CD4-positive, alpha-beta T cell (primary cell): Measurements from ENCODE around the gene KCMF1. TPM values are rescaled to one million over a fixed set of nuclear protein-coding genes. Genes with fewer than 3 reads are reported as not detected.

Source experiments
- ATAC-seq: fragments of 200-7000 bp; cut with Tn5 transposase; one replicate; pipeline ENCODE4 v1.10.0; 2022; ENCODE audit warnings: mild to moderate bottlenecking; ENCODE audit not compliant: poor library complexity
- CTCF ChIA-PET: fragments of 350-600 bp; sonication (Branson Sonifier 250); formaldehyde crosslinking; loops from one replicate; lab custom pipeline; 2021; ENCODE audit warnings: antibody characterized with exemption, inconsistent platforms; lab: Charles Lee
- POLR2A ChIA-PET: fragments of 350-600 bp; sonication (Branson Sonifier 250); formaldehyde crosslinking; loops from one replicate; lab custom pipeline; 2021; ENCODE audit warnings: antibody characterized with exemption, inconsistent platforms; lab: Charles Lee
- DNase-seq, 14 experiments: peaks; one replicate each; pipeline ENCODE4 v3.0.0-alpha.2; 2013 to 2020; ENCODE audit warnings: mixed read lengths in 2 of 14
- H3K27ac ChIP-seq, 2 donors: one replicate each; pipeline versions ENCODE4 v1.5.1 to v1.7.0; 2013; ENCODE audit warnings: low read length in 2 of 2, low read depth in 1 of 2, mild to moderate bottlenecking in 1 of 2
- H3K27me3 ChIP-seq, 2 experiments: 1 replicate in 1 of 2; 2 replicates in 1 of 2; pipeline versions ENCODE4 v1.6.1 to v1.7.0; 2013; ENCODE audit warnings: low read length in 2 of 2, control low read depth in 1 of 2, mild to moderate bottlenecking in 1 of 2, moderate library complexity in 1 of 2; ENCODE audit not compliant: insufficient read depth in 2 of 2, control insufficient read depth in 1 of 2
- H3K36me3 ChIP-seq: one replicate; pipeline ENCODE4 v1.6.1; 2013; ENCODE audit warnings: low read length, control low read depth; ENCODE audit not compliant: insufficient read depth
- H3K4me1 ChIP-seq: one replicate; pipeline ENCODE4 v1.6.1; 2013; ENCODE audit warnings: low read length, control low read depth; ENCODE audit not compliant: insufficient read depth
- H3K4me3 ChIP-seq: one replicate; pipeline ENCODE4 v1.5.1; 2013; ENCODE audit warnings: mild to moderate bottlenecking, low read length, moderate library complexity
- H3K9me3 ChIP-seq, 2 experiments: 1 replicate in 1 of 2; 2 replicates in 1 of 2; pipeline versions ENCODE4 v1.6.1 to v1.7.0; 2013; ENCODE audit warnings: low read length in 2 of 2, mild to moderate bottlenecking in 2 of 2, control low read depth in 1 of 2, moderate library complexity in 1 of 2; ENCODE audit not compliant: control insufficient read depth in 1 of 2, insufficient read depth in 1 of 2
- H3K27ac Mint-ChIP-seq: one replicate; pipeline ENCODE4 v1.8.0; 2020; ENCODE audit warnings: mixed read lengths
- H3K27me3 Mint-ChIP-seq: one replicate; pipeline ENCODE4 v1.8.0; 2021; ENCODE audit warnings: mixed read lengths
- H3K36me3 Mint-ChIP-seq: one replicate; pipeline ENCODE4 v1.8.0; 2021; ENCODE audit warnings: low read depth, mixed read lengths
- H3K4me1 Mint-ChIP-seq: one replicate; pipeline ENCODE4 v1.8.0; 2021; ENCODE audit warnings: low read depth, mixed read lengths
- H3K4me3 Mint-ChIP-seq: one replicate; pipeline ENCODE4 v1.8.0; 2020; ENCODE audit warnings: mild to moderate bottlenecking, mixed read lengths
- H3K9me3 Mint-ChIP-seq: one replicate; pipeline ENCODE4 v1.8.0; 2020; ENCODE audit warnings: mixed read lengths
- intact Hi-C, 2 experiments: fragments of 100-400 bp; cut with DNase I in 1 of 2; cut with micrococcal nuclease in 1 of 2; formaldehyde crosslinking; loops; one replicate each; pipeline versions ENCODE4 v1.15.1 to v1.9.0; 2023 to 2025; cut with DNase I, micrococcal nuclease
- total RNA-seq, 174 experiments: library from RNA in 2 of 174; stranded (reverse) in 2 of 174; gene quantifications; one replicate each; pipeline ENCODE4 v1.2.3 and lab custom pipeline; 2021 to 2026
- TF ChIP-seq, protein P1 (sequence below): fragments of 200-600 bp; IDR thresholded peaks from one replicate; pipeline ENCODE4 v1.8.0; 2022; ENCODE audit warnings: antibody characterized with exemption, mild to moderate bottlenecking

The KCMF1 gene
- total RNA-seq, 2 experiments from 2014 or later, result 72.4 to 78.0 TPM

DNA sequence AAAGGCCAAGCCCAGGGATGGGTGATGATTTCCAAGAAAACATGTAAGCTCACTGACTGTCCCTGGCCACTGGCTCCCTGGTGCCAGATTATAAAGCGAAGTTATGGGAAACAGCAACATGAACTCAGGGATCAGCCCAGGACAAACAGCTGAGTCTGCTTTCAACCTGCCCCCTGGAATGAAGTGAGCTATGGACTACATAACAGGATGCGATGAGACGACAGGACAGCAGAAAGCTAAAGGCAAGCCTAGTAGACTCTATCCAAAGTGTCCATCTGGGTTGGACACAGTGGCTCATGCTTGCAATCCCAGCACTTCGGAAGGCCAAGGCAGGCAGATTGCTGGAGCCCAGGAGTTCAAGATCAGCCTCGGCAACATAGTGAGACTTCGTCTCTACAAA, 16.6 kb upstream of the KCMF1 start:
- Histone ChIP-seq H3K27ac (no peak overlapping the region), H3K9me3 (no peaks in the 10 kb centered on the region), H3K36me3 (no peaks in the 10 kb centered on the region), H3K4me1 (no peaks in the 10 kb centered on the region), H3K27me3 (no peaks in the 10 kb centered on the region), H3K4me3 (no peak overlapping the region)
- ChIA-PET POLR2A (no interaction called here), CTCF (no interaction called here)
- Mint-ChIP-seq H3K27me3 (no peaks in the 10 kb centered on the region), H3K36me3 (no peaks in the 10 kb centered on the region), H3K9me3 (no peaks in the 10 kb centered on the region), H3K4me1 (peaks cover 6% of the 10 kb centered on the region), H3K27ac (no peak overlapping the region), H3K4me3 (no peak overlapping the region)
- TF ChIP-seq, protein P1, sequence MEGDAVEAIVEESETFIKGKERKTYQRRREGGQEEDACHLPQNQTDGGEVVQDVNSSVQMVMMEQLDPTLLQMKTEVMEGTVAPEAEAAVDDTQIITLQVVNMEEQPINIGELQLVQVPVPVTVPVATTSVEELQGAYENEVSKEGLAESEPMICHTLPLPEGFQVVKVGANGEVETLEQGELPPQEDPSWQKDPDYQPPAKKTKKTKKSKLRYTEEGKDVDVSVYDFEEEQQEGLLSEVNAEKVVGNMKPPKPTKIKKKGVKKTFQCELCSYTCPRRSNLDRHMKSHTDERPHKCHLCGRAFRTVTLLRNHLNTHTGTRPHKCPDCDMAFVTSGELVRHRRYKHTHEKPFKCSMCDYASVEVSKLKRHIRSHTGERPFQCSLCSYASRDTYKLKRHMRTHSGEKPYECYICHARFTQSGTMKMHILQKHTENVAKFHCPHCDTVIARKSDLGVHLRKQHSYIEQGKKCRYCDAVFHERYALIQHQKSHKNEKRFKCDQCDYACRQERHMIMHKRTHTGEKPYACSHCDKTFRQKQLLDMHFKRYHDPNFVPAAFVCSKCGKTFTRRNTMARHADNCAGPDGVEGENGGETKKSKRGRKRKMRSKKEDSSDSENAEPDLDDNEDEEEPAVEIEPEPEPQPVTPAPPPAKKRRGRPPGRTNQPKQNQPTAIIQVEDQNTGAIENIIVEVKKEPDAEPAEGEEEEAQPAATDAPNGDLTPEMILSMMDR, result no peak
- intact Hi-C loops, result no loop called here
- DNase-seq, result no peak
- ATAC-seq, result no peak

DNA sequence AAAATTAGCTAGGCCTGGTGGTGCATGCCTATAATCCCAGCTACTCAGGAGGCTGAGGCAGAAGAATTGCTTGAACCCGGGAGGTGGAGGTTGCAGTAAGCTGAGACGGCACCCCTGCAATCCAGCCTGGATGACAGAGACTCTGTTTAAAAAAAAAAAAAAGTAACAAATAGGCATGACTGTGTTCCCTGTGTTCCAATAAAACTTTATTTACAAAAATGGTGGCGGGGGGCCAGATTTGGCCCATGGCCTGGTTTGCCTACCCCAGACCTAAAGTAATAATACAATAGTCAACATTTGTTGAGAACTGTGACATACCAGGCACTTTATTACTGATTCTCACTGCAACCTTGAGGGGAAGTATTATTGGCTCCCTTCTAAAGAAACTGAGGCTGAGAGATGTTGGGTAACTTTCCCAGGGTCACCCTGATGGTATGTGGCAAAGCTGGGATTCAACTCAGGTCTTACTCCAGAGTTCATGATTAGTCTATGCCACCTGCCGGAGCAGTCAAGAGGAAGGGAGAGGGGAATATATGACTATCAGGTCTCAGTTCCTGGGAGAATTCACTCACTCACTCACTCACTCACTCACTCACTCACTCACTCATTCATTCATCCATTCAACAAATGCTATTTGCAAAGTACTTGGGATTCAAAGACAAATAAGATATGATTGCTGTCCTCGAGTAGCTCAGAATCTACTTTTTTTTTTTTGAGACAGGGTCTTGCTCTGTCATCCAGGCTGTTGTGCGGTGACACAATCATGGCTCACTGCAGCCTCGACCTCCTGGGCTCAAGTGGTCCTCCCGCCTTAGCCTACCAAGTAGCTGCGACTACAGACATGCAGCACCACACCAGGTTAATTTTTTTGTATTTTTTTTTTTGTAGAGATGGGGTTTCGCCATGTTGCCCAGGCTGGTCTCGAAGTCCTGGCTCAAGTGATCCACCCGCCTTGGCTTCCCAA, 14.3 kb upstream of the KCMF1 start:
- intact Hi-C loops, result no loop called here
- POLR2A ChIA-PET, result interaction anchor here (0.6 to 1.0 kb wide), 4 partner anchors 10 to 28 kb away, joined by 3 to 5 read pairs (median 4); no protein-coding TSS in a partner anchor
- Mint-ChIP-seq H3K27me3 (no peaks in the 10 kb centered on the region), H3K4me1 (peaks cover 10% of the 10 kb centered on the region), H3K4me3 (no peak overlapping the region), H3K36me3 (no peaks in the 10 kb centered on the region), H3K27ac (peak overlapping the region; percentile 32), H3K9me3 (no peaks in the 10 kb centered on the region)
- Histone ChIP-seq H3K27me3 (no peaks in the 10 kb centered on the region), H3K4me3 (no peak overlapping the region), H3K27ac (no peak overlapping the region), H3K9me3 (no peaks in the 10 kb centered on the region), H3K36me3 (peaks cover 4% of the 10 kb centered on the region), H3K4me1 (peaks cover 4% of the 10 kb centered on the region)
- CTCF ChIA-PET, result no interaction called here
- DNase-seq (no peak), ATAC-seq (no peak)
- TF ChIP-seq, protein P1, result no peak

DNA sequence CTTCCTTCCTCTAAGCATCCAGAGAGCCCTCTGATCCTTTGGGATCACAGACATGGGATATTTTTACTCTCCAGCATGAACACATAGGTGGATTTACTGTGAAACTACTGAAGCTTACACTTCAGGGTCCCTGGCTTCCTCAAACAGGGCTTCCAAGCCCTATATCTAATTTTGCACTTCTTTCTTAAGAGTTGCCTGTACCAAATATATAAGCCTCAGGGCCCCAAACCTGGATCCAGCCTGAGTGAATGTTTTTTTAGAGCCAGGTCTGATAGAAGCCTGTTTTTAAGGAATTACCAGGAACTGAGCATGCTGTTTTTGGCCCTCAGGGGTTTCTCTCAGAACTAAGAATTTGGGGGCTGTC, 13.2 kb upstream of the KCMF1 start:
- TF ChIP-seq, protein P1, result no peak
- ChIA-PET POLR2A (interaction anchor here (0.9 to 1.0 kb wide), 2 partner anchors 11 to 12 kb away, joined by 3 to 4 read pairs; no protein-coding TSS in a partner anchor), CTCF (interaction anchor here (1.3 kb wide), 1 partner anchor 59 kb away, joined by 4 read pairs; no protein-coding TSS in a partner anchor)
- DNase-seq (no peak), ATAC-seq (no peak)
- Mint-ChIP-seq H3K4me3 (no peak overlapping the region), H3K27ac (peak overlapping the region; percentile 40), H3K9me3 (no peaks in the 10 kb centered on the region), H3K36me3 (peaks cover 2% of the 10 kb centered on the region), H3K27me3 (no peaks in the 10 kb centered on the region), H3K4me1 (peaks cover 11% of the 10 kb centered on the region)
- no peaks in the 10 kb centered on the region for H3K9me3 ChIP-seq
- peaks cover 6% of the 10 kb centered on the region for H3K36me3 ChIP-seq
- H3K4me1 ChIP-seq, result peaks cover 4% of the 10 kb centered on the region
- H3K27me3 ChIP-seq, result no peaks in the 10 kb centered on the region
- no peak overlapping the region for H3K27ac ChIP-seq
- intact Hi-C loops, result no loop called here
- H3K4me3 ChIP-seq, result no peak overlapping the region
